ENCODE measurements around the gene MKNK2. TPM values are rescaled to one million over a fixed set of nuclear protein-coding genes. Genes with fewer than 3 reads are reported as not detected.

MKNK2 gene
- total and polyA plus RNA-seq, 3 experiments from 2014 or later = 50.8 to 147 (median 137) TPM

DNA sequence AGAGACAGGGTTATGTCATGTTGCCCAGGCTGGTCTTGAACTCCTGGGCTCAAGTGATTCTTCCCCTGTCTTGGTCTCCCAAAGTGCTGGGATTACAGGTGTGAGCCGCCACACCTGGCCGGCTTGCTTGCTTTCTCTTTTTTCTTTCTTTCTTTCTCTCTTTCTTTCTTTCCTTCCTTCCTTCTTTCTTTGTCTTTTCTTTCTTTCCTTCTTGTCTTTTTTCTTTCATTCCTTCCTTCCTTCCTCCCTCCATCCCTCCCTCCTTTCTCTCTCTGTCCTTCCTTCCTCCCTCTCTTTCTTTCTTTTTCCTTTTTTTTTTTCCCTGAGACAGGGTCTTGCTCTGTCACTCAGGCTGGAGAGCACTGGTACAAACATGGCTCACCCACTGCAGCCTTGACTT is 28.8 kb downstream of the MKNK2 start:
- POLR2A ChIA-PET = no interaction called here
- peak overlapping the region in 1 of 8 donors; percentile 66 for H3K27ac Mint-ChIP-seq
- H3K4me3 Mint-ChIP-seq = no peak overlapping the region
- peaks cover 2 to 8% (median 6%) of the 10 kb centered on the region in 3 donors for H3K4me1 Mint-ChIP-seq
- Histone ChIP-seq H3K27ac (ENCODE audit: low read depth, low read length) (no peak overlapping the region), H3K4me3 (ENCODE audit: low read length) (no peak overlapping the region), H3K27me3 (ENCODE audit: insufficient read depth, low read length, poor library complexity, severe bottlenecking) (no peaks in the 10 kb centered on the region), H3K9me3 (ENCODE audit: low read length) (no peaks in the 10 kb centered on the region), H3K36me3 (ENCODE audit: insufficient read depth, low read length) (no peaks in the 10 kb centered on the region), H3K4me1 (ENCODE audit: insufficient read depth, low read length) (no peaks in the 10 kb centered on the region)
- no peaks in the 10 kb centered on the region for H3K9me3 Mint-ChIP-seq
- H3K27me3 Mint-ChIP-seq = no peaks in the 10 kb centered on the region
- no peak for DNase-seq
- CTCF ChIA-PET = no interaction called here
- no peaks in the 10 kb centered on the region for H3K36me3 Mint-ChIP-seq

- Mint-ChIP-seq H3K4me1 (peaks cover 2 to 8% (median 6%) of the 10 kb centered on the region in 3 donors), H3K27ac (no peak overlapping the region), H3K27me3 (no peaks in the 10 kb centered on the region), H3K4me3 (no peak overlapping the region), H3K36me3 (no peaks in the 10 kb centered on the region), H3K9me3 (no peaks in the 10 kb centered on the region)
- no peaks in the 10 kb centered on the region for H3K36me3 ChIP-seq (ENCODE audit: insufficient read depth, low read length)
- H3K4me3 ChIP-seq (ENCODE audit: low read length) = no peak overlapping the region
- H3K27me3 ChIP-seq (ENCODE audit: insufficient read depth, low read length, poor library complexity, severe bottlenecking) = no peaks in the 10 kb centered on the region
- ChIA-PET POLR2A (no interaction called here), CTCF (interaction anchor here (1.9 kb wide), 1 partner anchor 27 kb away, joined by 4 read pairs; no protein-coding TSS in a partner anchor)
- DNase-seq = no peak
- H3K27ac ChIP-seq (ENCODE audit: low read depth, low read length) = no peak overlapping the region
- no peaks in the 10 kb centered on the region for H3K4me1 ChIP-seq (ENCODE audit: insufficient read depth, low read length)
- H3K9me3 ChIP-seq (ENCODE audit: low read length) = no peaks in the 10 kb centered on the region
Measured at GRCh38 chr19:2021453-2022140, 29.4 kb downstream of the MKNK2 start.

GRCh38 chr19:2018752-2019151 is 32.3 kb downstream of the MKNK2 start:
- Histone ChIP-seq H3K4me1 (ENCODE audit: insufficient read depth, low read length) (peaks cover 6% of the 10 kb centered on the region), H3K4me3 (ENCODE audit: low read length) (no peak overlapping the region), H3K27me3 (ENCODE audit: insufficient read depth, low read length, poor library complexity, severe bottlenecking) (no peaks in the 10 kb centered on the region), H3K27ac (ENCODE audit: low read depth, low read length) (no peak overlapping the region), H3K36me3 (ENCODE audit: insufficient read depth, low read length) (no peaks in the 10 kb centered on the region), H3K9me3 (ENCODE audit: low read length) (no peaks in the 10 kb centered on the region)
- CTCF ChIA-PET = interaction anchor here (0.7 to 4.0 kb wide), 12 partner anchors 13 to 143 kb away, joined by 3 to 19 read pairs (median 4); partner anchors contain the start of gene MKNK2
- H3K27ac Mint-ChIP-seq = no peak overlapping the region
- H3K4me1 Mint-ChIP-seq = peaks cover 4 to 12% (median 6%) of the 10 kb centered on the region in 3 donors
- H3K4me3 Mint-ChIP-seq = no peak overlapping the region
- H3K9me3 Mint-ChIP-seq = no peaks in the 10 kb centered on the region
- DNase-seq = no peak
- POLR2A ChIA-PET = interaction anchor here (0.6 to 0.7 kb wide), 3 partner anchors 24 to 92 kb away, joined by 3 to 8 read pairs (median 3); no protein-coding TSS in a partner anchor
- no peaks in the 10 kb centered on the region for H3K36me3 Mint-ChIP-seq
- no peaks in the 10 kb centered on the region for H3K27me3 Mint-ChIP-seq

- Histone ChIP-seq H3K27me3 (ENCODE audit: insufficient read depth, low read length, poor library complexity, severe bottlenecking) (no peaks in the 10 kb centered on the region), H3K27ac (ENCODE audit: low read depth, low read length) (no peak overlapping the region), H3K36me3 (ENCODE audit: insufficient read depth, low read length) (no peaks in the 10 kb centered on the region), H3K4me1 (ENCODE audit: insufficient read depth, low read length) (peaks cover 6% of the 10 kb centered on the region), H3K9me3 (ENCODE audit: low read length) (no peaks in the 10 kb centered on the region), H3K4me3 (ENCODE audit: low read length) (no peak overlapping the region)
- H3K27ac Mint-ChIP-seq = peak overlapping the region in 7 of 8 donors; percentile 26 to 83 (median 62)
- peak overlapping the region; percentile 20 to 81 (median 73) for H3K4me3 Mint-ChIP-seq
- H3K27me3 Mint-ChIP-seq = no peaks in the 10 kb centered on the region
- peak; percentile 30 to 78 (median 52) for DNase-seq
- peaks cover 0 to 8% (median 0%) of the 10 kb centered on the region in 3 donors for H3K36me3 Mint-ChIP-seq
- H3K4me1 Mint-ChIP-seq = peaks cover 10 to 29% (median 13%) of the 10 kb centered on the region in 3 donors
- H3K9me3 Mint-ChIP-seq = no peaks in the 10 kb centered on the region
- CTCF ChIA-PET = interaction anchor here (1.2 kb wide), 1 partner anchor 119 kb away, joined by 4 read pairs; no protein-coding TSS in a partner anchor
- POLR2A ChIA-PET = no interaction called here
Measured at GRCh38 chr19:2016041-2016807, 34.8 kb downstream of the MKNK2 start.

DNA sequence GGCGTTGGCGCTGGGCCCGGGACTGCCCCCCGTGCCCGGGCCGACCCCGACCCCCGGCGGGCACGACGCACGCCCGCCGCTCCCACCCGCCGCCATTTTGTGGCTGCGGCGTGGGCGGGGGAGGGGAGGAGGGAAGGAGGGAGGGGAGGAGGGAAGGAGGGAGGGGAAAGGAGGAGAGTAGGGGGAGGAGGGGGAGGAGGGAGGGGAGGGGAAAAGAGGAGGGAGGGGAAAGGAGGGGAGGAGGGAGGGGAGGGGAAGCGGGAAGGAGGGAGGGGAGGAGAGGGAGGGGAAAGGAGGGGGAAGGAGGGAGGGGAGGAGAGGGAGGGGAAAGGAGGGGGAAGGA is 35.5 kb downstream of the MKNK2 start, which contains the start of gene BTBD2:
Gene BTBD2 (minus strand): TSS at position 107 of the 343 bp plus-strand sequence. CDS start 11 bp downstream, at position 96.
- Histone ChIP-seq H3K27me3 (ENCODE audit: insufficient read depth, low read length, poor library complexity, severe bottlenecking) (no peaks in the 10 kb centered on the region), H3K27ac (ENCODE audit: low read depth, low read length) (peak within 1 kb of the TSS; percentile 1), H3K9me3 (ENCODE audit: low read length) (no peaks in the 10 kb centered on the region), H3K4me1 (ENCODE audit: insufficient read depth, low read length) (peaks cover 6% of the 10 kb centered on the region), H3K4me3 (ENCODE audit: low read length) (no peak within 1 kb of the TSS), H3K36me3 (ENCODE audit: insufficient read depth, low read length) (no peaks in the 10 kb centered on the region)
- peak in 4 of 5 donors; percentile 24 to 62 (median 33) for DNase-seq
- peaks cover 10 to 29% (median 13%) of the 10 kb centered on the region in 3 donors for H3K4me1 Mint-ChIP-seq
- no peaks in the 10 kb centered on the region for H3K9me3 Mint-ChIP-seq
- peak within 1 kb of the TSS; percentile 57 to 88 (median 73) for H3K4me3 Mint-ChIP-seq
- H3K27ac Mint-ChIP-seq = peak within 1 kb of the TSS in 7 of 8 donors; percentile 26 to 83 (median 72)
- peaks cover 0 to 1% of the 10 kb centered on the region in 2 donors for H3K27me3 Mint-ChIP-seq
- ChIA-PET CTCF (no interaction called here), POLR2A (no interaction called here)
- H3K36me3 Mint-ChIP-seq = peaks cover 0 to 8% (median 0%) of the 10 kb centered on the region in 3 donors

DNA sequence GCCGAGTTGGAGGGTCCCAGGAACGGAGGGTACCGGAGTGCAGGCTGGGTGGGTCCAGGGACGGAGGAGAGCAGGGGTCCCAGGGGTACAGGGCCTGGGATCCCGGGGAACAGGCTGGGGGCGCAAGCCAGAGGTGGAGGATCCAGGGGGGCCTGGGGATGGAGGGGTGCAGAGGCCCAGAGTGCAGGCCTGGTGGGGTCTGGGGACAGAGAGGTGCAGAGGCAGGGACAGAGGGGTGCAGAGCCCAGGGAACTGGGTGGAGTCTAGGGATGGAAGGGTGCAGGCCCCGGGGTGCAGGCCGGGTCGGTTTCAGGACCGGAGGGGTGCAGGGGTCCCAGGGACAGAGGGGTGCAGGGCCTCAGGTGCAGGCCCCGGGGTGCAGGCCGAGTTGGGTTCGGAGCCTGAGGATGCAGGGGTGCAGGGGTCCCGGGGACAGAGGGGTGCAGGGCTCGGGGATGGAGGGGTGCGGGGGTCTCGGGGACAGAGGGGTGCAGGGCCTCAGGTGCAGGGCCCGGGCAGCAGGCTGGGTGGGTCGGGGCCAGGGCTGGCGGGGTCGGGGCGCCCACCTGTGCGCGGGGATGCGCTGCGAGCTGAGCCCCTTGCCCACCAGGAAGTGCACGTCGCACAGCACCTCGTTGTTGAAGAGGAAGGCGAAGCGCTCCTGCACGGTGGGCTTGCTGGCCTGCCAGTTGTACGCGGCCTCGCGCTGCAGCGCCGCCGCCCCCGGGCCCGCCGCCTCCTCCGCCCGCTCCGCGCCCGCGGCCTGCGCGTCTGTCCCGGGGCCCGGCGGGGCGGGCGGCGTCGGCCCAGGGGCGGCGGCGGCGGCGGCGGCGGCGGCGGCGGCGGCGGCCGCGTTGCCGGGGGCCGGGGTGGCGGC is 36.1 kb downstream of the MKNK2 start:
- Mint-ChIP-seq H3K4me1 (peaks cover 10 to 29% (median 13%) of the 10 kb centered on the region in 3 donors), H3K27ac (peak overlapping the region in 4 of 8 donors; percentile 9 to 83 (median 65)), H3K4me3 (peak overlapping the region; percentile 45 to 88 (median 66)), H3K27me3 (peaks cover 0 to 1% of the 10 kb centered on the region in 2 donors), H3K9me3 (no peaks in the 10 kb centered on the region), H3K36me3 (peaks cover 0 to 8% (median 0%) of the 10 kb centered on the region in 3 donors)
- Histone ChIP-seq H3K4me3 (ENCODE audit: low read length) (no peak overlapping the region), H3K4me1 (ENCODE audit: insufficient read depth, low read length) (peaks cover 6% of the 10 kb centered on the region), H3K9me3 (ENCODE audit: low read length) (no peaks in the 10 kb centered on the region), H3K27me3 (ENCODE audit: insufficient read depth, low read length, poor library complexity, severe bottlenecking) (no peaks in the 10 kb centered on the region), H3K36me3 (ENCODE audit: insufficient read depth, low read length) (no peaks in the 10 kb centered on the region), H3K27ac (ENCODE audit: low read depth, low read length) (peak overlapping the region; percentile 1)
- ChIA-PET CTCF (no interaction called here), POLR2A (no interaction called here)
- DNase-seq = peak in 4 of 5 donors; percentile 21 to 62 (median 34)

GRCh38 chr19:2014131-2014571 is 36.9 kb downstream of the MKNK2 start:
- peak overlapping the region in 5 of 7 donors; percentile 25 to 82 (median 39) for H3K4me3 Mint-ChIP-seq
- ChIA-PET CTCF (no interaction called here), POLR2A (no interaction called here)
- H3K27me3 Mint-ChIP-seq = peaks cover 0 to 1% of the 10 kb centered on the region in 2 donors
- Histone ChIP-seq H3K4me3 (ENCODE audit: low read length) (no peak overlapping the region), H3K27me3 (ENCODE audit: insufficient read depth, low read length, poor library complexity, severe bottlenecking) (no peaks in the 10 kb centered on the region), H3K36me3 (ENCODE audit: insufficient read depth, low read length) (no peaks in the 10 kb centered on the region), H3K27ac (ENCODE audit: low read depth, low read length) (no peak overlapping the region), H3K4me1 (ENCODE audit: insufficient read depth, low read length) (peaks cover 6% of the 10 kb centered on the region), H3K9me3 (ENCODE audit: low read length) (no peaks in the 10 kb centered on the region)
- no peak for DNase-seq
- peaks cover 5 to 21% (median 11%) of the 10 kb centered on the region in 3 donors for H3K4me1 Mint-ChIP-seq
- peak overlapping the region in 5 of 8 donors; percentile 9 to 78 (median 60) for H3K27ac Mint-ChIP-seq
- peaks cover 0 to 8% (median 0%) of the 10 kb centered on the region in 3 donors for H3K36me3 Mint-ChIP-seq
- H3K9me3 Mint-ChIP-seq = no peaks in the 10 kb centered on the region
